DOHH2 (cell line): Measurements from ENCODE around the gene CFAP97.

Source experiments
- H3F3A ChIP-seq: fragments of 200-600 bp; sonication (generic), shearing (Covaris generic); 2 replicates; pipeline ENCODE4 v1.6.0; 2016; ENCODE audit warnings: antibody characterized with exemption, mild to moderate bottlenecking; ENCODE audit not compliant: control insufficient read depth, insufficient read depth
- H3K27ac ChIP-seq: fragments of 200-600 bp; sonication (generic); 2 replicates; pipeline ENCODE4 v1.5.1; 2014; ENCODE audit warnings: low read depth, mild to moderate bottlenecking, low read length, moderate library complexity
- H3K27me3 ChIP-seq: fragments of 200-600 bp; sonication (generic); 2 replicates; pipeline ENCODE4 v1.6.1; 2014; ENCODE audit warnings: mild to moderate bottlenecking, low read length, mixed read lengths; ENCODE audit not compliant: control insufficient read depth
- H3K36me3 ChIP-seq: fragments of 200-600 bp; sonication (generic); 2 replicates; pipeline ENCODE4 v1.6.1; 2014; ENCODE audit warnings: mild to moderate bottlenecking, low read length, moderate library complexity, mixed read lengths; ENCODE audit not compliant: control insufficient read depth
- H3K4me1 ChIP-seq: fragments of 200-600 bp; sonication (generic); 2 replicates; pipeline ENCODE4 v1.6.1; 2014; ENCODE audit warnings: mild to moderate bottlenecking, low read length, mixed read lengths; ENCODE audit not compliant: control insufficient read depth
- H3K4me2 ChIP-seq: fragments of 200-600 bp; sonication (generic); 2 replicates; pipeline ENCODE4 v1.6.0; 2014; ENCODE audit warnings: mild to moderate bottlenecking, low read length, moderate library complexity
- H3K4me3 ChIP-seq: fragments of 200-600 bp; sonication (generic); 2 replicates; pipeline ENCODE4 v1.5.1; 2014; ENCODE audit warnings: mild to moderate bottlenecking, low read length, mixed read lengths
- H3K79me2 ChIP-seq: fragments of 200-600 bp; sonication (generic); 2 replicates; pipeline ENCODE4 v1.6.1; 2014; ENCODE audit warnings: mild to moderate bottlenecking, low read length, mixed read lengths; ENCODE audit not compliant: control insufficient read depth
- H3K9me2 ChIP-seq: fragments of 200-600 bp; sonication (generic); replicated peaks from 2 replicates; pipeline ENCODE4 v1.6.1; 2014; ENCODE audit warnings: mild to moderate bottlenecking, low read length, mixed read lengths; ENCODE audit not compliant: control insufficient read depth
- H3K9me3 ChIP-seq: fragments of 200-600 bp; sonication (generic); 2 replicates; pipeline ENCODE4 v1.6.1; 2014; ENCODE audit warnings: antibody characterized with exemption, low read length, mixed read lengths; ENCODE audit not compliant: control insufficient read depth, insufficient read depth
- H4K20me1 ChIP-seq: fragments of 200-600 bp; sonication (generic); 2 replicates; pipeline ENCODE4 v1.6.0; 2014; ENCODE audit warnings: low read depth, mild to moderate bottlenecking, antibody characterized with exemption, low read length, moderate library complexity; ENCODE audit not compliant: control insufficient read depth, insufficient read depth
- CTCF ChIP-seq: fragments of 200-600 bp; sonication (generic); IDR thresholded peaks from one replicate; pipeline ENCODE4 v1.5.1; 2014; ENCODE audit warnings: antibody characterized with exemption, mild to moderate bottlenecking, low read depth, low read length; ENCODE audit not compliant: poor library complexity, severe bottlenecking
- EZH2phosphoT487 ChIP-seq: fragments of 200-600 bp; sonication (generic); IDR thresholded peaks from 2 replicates; pipeline ENCODE4 v1.6.1; 2017; ENCODE audit warnings: borderline replicate concordance, mild to moderate bottlenecking, antibody characterized with exemption, low read length, moderate library complexity, mixed read lengths

The CFAP97 gene

DNA sequence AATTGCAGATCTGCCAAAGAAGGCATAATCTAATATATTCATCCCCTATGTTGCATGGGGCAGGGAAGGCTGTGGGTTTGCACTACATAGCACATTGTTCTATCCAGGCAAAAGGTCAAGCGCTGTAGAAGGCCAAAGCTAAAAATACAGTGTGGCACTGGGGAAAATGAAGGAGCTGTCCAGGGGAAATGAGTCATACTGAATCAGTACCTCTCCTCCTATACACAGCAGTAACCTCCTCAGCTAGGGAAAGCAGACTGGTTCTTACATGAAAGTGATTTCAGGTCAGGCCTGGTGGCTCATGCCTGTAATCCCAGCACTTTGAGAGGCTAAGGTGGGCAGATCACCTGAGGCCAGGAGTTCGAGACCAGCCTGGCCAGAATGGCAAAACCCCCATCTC is 91.7 kb downstream of the CFAP97 start:
- no peaks in the 10 kb centered on the region for H3K9me3 ChIP-seq
- TF ChIP-seq CTCF = no peak
- TF ChIP-seq EZH2phosphoT487 = no peak
- no peaks in the 10 kb centered on the region for H3K79me2 ChIP-seq
- 0 out of 2 replicates have a peak, but pooled peaks cover 6% of the 10 kb centered on the region for H3K27me3 ChIP-seq
- no peak overlapping the region for H3K4me2 ChIP-seq
- no peak overlapping the region for H3K27ac ChIP-seq
- H4K20me1 ChIP-seq = no peaks in the 10 kb centered on the region
- no peaks in the 10 kb centered on the region for H3F3A ChIP-seq
- no peaks in the 10 kb centered on the region for H3K9me2 ChIP-seq
- H3K4me3 ChIP-seq = no peak overlapping the region
- no peaks in the 10 kb centered on the region for H3K4me1 ChIP-seq
- no peaks in the 10 kb centered on the region for H3K36me3 ChIP-seq

GRCh38 chr4:185110375-185110823 is 93.4 kb downstream of the CFAP97 start:
- no peak overlapping the region for H3K4me2 ChIP-seq
- no peaks in the 10 kb centered on the region for H3F3A ChIP-seq
- H3K27me3 ChIP-seq = peaks cover 15% of the 10 kb centered on the region
- no peak overlapping the region for H3K27ac ChIP-seq
- H3K4me3 ChIP-seq = no peak overlapping the region
- no peaks in the 10 kb centered on the region for H3K9me2 ChIP-seq
- H4K20me1 ChIP-seq = no peaks in the 10 kb centered on the region
- no peaks in the 10 kb centered on the region for H3K79me2 ChIP-seq
- no peak for TF ChIP-seq EZH2phosphoT487
- TF ChIP-seq CTCF = no peak
- H3K4me1 ChIP-seq = no peaks in the 10 kb centered on the region
- no peaks in the 10 kb centered on the region for H3K9me3 ChIP-seq
- H3K36me3 ChIP-seq = no peaks in the 10 kb centered on the region

GRCh38 chr4:185109736-185110135 is 94.1 kb downstream of the CFAP97 start:
- Histone ChIP-seq H3K36me3 (no peaks in the 10 kb centered on the region), H3K4me2 (no peak overlapping the region), H4K20me1 (no peaks in the 10 kb centered on the region), H3K9me2 (no peaks in the 10 kb centered on the region), H3K79me2 (no peaks in the 10 kb centered on the region), H3K27me3 (peaks cover 22% of the 10 kb centered on the region), H3K4me1 (no peaks in the 10 kb centered on the region), H3K9me3 (no peaks in the 10 kb centered on the region), H3K4me3 (no peak overlapping the region), H3K27ac (no peak overlapping the region), H3F3A (no peaks in the 10 kb centered on the region)
- TF ChIP-seq EZH2phosphoT487 = no peak
- no peak for TF ChIP-seq CTCF
